ENCODE data around the gene SLC1A5.

GRCh38 chr19:46834121-46834520, 45.7 kb upstream of the SLC1A5 start:
- TF ChIP-seq TEAD4 (IDR thresholded peaks at IDR 0.05) (no peak), EP300 (IDR thresholded peaks at IDR 0.05; ENCODE audit: borderline replicate concordance) (no peak)

All from Ishikawa (cell line).